Upper lobe of left lung (tissue), 6 donors: ENCODE results near the gene PLA2G2A. TPM values are rescaled to one million over a fixed set of nuclear protein-coding genes. Genes with fewer than 3 reads are reported as not detected.
A peak's percentile ranks its signal among the peaks of the same experiment; 100 is the strongest.
"Not testable (repeated sequence)": the region's sequence is repeated elsewhere in the genome, so short reads cannot be mapped to it uniquely, and the experiment has no call there.

Experiments used
- ATAC-seq, 2 donors: fragments of 200-7000 bp; cut with Tn5 transposase; one replicate each; pipeline ENCODE4 v1.9.1; 2022; ENCODE audit warnings: mild to moderate bottlenecking in 2 of 2, moderate library complexity in 2 of 2; ENCODE audit not compliant: low FRiP score in 2 of 2
- DNase-seq, 2 donors: peaks; one replicate each; pipeline ENCODE4 v3.0.0-alpha.2; 2019 to 2020
- H3K27ac ChIP-seq, 4 donors: fragments of 200-600 bp; sonication (generic); one replicate each; pipeline ENCODE4 v1.5.1; 2016 to 2019
- H3K27me3 ChIP-seq, 4 donors: fragments of 200-600 bp; sonication (generic); one replicate each; pipeline ENCODE4 v1.5.1; 2017 to 2019
- H3K36me3 ChIP-seq, 4 donors: fragments of 200-600 bp; sonication (generic); one replicate each; pipeline ENCODE4 v1.5.1; 2016 to 2019
- H3K4me1 ChIP-seq, 4 donors: fragments of 200-600 bp; sonication (generic); one replicate each; pipeline ENCODE4 v1.5.1; 2018 to 2019
- H3K4me3 ChIP-seq, 4 donors: fragments of 200-600 bp; sonication (generic); one replicate each; pipeline ENCODE4 v1.5.1; 2017 to 2019; ENCODE audit warnings: mild to moderate bottlenecking in 2 of 4, moderate library complexity in 1 of 4
- H3K9me3 ChIP-seq, 4 donors: fragments of 200-600 bp; sonication (generic); one replicate each; pipeline ENCODE4 v1.5.1; 2018 to 2019
- CTCF ChIP-seq, 6 experiments: fragments of 450-650 bp in 4 of 6; fragments of 200-600 bp in 2 of 6; sonication (generic) in 2 of 6; IDR thresholded peaks; one replicate each; pipeline ENCODE4 v1.5.1; 2016 to 2019; ENCODE audit warnings: antibody characterized with exemption in 6 of 6
- EP300 ChIP-seq, 4 donors: sonication (generic); formaldehyde crosslinking; IDR thresholded peaks; one replicate each; pipeline ENCODE4 v1.5.1; 2017; ENCODE audit warnings: antibody characterized with exemption in 4 of 4, control low read depth in 2 of 4
- POLR2A ChIP-seq, 4 donors: fragments of 450-650 bp; IDR thresholded peaks; one replicate each; pipeline ENCODE4 v1.5.1; 2016 to 2017; ENCODE audit warnings: antibody characterized with exemption in 4 of 4, mild to moderate bottlenecking in 2 of 4
- POLR2AphosphoS5 ChIP-seq, 2 donors: sonication (generic); formaldehyde crosslinking; IDR thresholded peaks; one replicate each; pipeline ENCODE4 v1.5.1; 2017; ENCODE audit warnings: antibody characterized with exemption in 2 of 2
- WGBS, 2 donors: methylation state at CpG; one replicate each; pipeline ENCODE4 v1.1.5; 2017 to 2018; 5-methylcytosine and 5-hydroxymethylcytosine counted together
- total RNA-seq, 6 donors: library from RNA; depleted of rRNA in 4 of 6; stranded (reverse); fragments of >200 nt in 4 of 6; gene quantifications; one replicate each; pipeline versions ENCODE4 v1.1.0 to v1.2.1, GENCODE V29; 2016 to 2021
- donor health status: DM: no; HTN: no; CAD: no; lungs with moderate emphysema.
- donor health status: DM: no; HTN: yes; CAD: no; lungs with severe emphysema.

Gene PLA2G2A
- total RNA-seq, 6 donors from 2014 or later: 0.76 to 136 (median 14.9) TPM; not detected in 1

- Histone ChIP-seq H3K36me3 (no peaks in the 10 kb centered on the region), H3K27ac (no peak overlapping the region), H3K27me3 (no peaks in the 10 kb centered on the region), H3K9me3 (no peaks in the 10 kb centered on the region), H3K4me3 (no peak overlapping the region), H3K4me1 (peaks cover 0 to 3% (median 0%) of the 10 kb centered on the region in 4 donors)
- ATAC-seq (no peak), DNase-seq (no peak)
- 80 to 90% methylated on average over 2 of the region's 2 CpGs for WGBS, 2 donors
- no peak for TF ChIP-seq POLR2AphosphoS5 (IDR thresholded peaks at IDR 0.05)
- TF ChIP-seq POLR2A (IDR thresholded peaks at IDR 0.05): no peak
- TF ChIP-seq EP300 (IDR thresholded peaks at IDR 0.05): no peak
- TF ChIP-seq CTCF (IDR thresholded peaks at IDR 0.05): no peak
These were observed 8.3 kb upstream of the PLA2G2A start for GRCh38 chr1:19987719-19988118.

- WGBS, 2 donors: 94 to 95% methylated on average over 18 to 30 of the region's 32 CpGs
- peak in 1 of 2 donors; percentile 52 for DNase-seq
These were observed 5.1 kb upstream of the PLA2G2A start for GRCh38 chr1:19984409-19985016.

GRCh38 chr1:19981507-19982312, 2.3 kb upstream of the PLA2G2A start:
- Histone ChIP-seq H3K36me3 (no peaks in the 10 kb centered on the region), H3K27me3 (no peaks in the 10 kb centered on the region), H3K9me3 (no peaks in the 10 kb centered on the region), H3K4me1 (peaks cover 0 to 21% (median 4%) of the 10 kb centered on the region in 4 donors), H3K4me3 (no peak overlapping the region), H3K27ac (no peak overlapping the region)
- ATAC-seq (no peak), DNase-seq (no peak)
- WGBS, 2 donors: 67 to 72% methylated on average over 12 of the region's 12 CpGs
- TF ChIP-seq EP300 (IDR thresholded peaks at IDR 0.05): no peak
- TF ChIP-seq CTCF (IDR thresholded peaks at IDR 0.05): no peak
- no peak for TF ChIP-seq POLR2AphosphoS5 (IDR thresholded peaks at IDR 0.05)
- TF ChIP-seq POLR2A (IDR thresholded peaks at IDR 0.05): no peak

More at GRCh38 chr1:19984409-19985016, 5.1 kb upstream of the PLA2G2A start:
- not testable (repeated sequence) for H3K27me3 ChIP-seq, ATAC-seq, H3K4me3 ChIP-seq, H3K9me3 ChIP-seq, H3K27ac ChIP-seq, H3K36me3 ChIP-seq
- peaks cover 0 to 18% (median 4%) of the 10 kb centered on the region in 4 donors for H3K4me1 ChIP-seq

- ATAC-seq (no peak), DNase-seq (no peak)
- Histone ChIP-seq H3K4me3 (no peak overlapping the region), H3K27ac (no peak overlapping the region), H3K36me3 (no peaks in the 10 kb centered on the region), H3K4me1 (peaks cover 0 to 21% (median 4%) of the 10 kb centered on the region in 4 donors), H3K9me3 (no peaks in the 10 kb centered on the region), H3K27me3 (no peaks in the 10 kb centered on the region)
- WGBS, 2 donors: 88 to 89% methylated on average over 1 of the region's 1 CpG
- no peak for TF ChIP-seq EP300 (IDR thresholded peaks at IDR 0.05)
- no peak for TF ChIP-seq POLR2AphosphoS5 (IDR thresholded peaks at IDR 0.05)
- TF ChIP-seq POLR2A (IDR thresholded peaks at IDR 0.05): no peak
- no peak for TF ChIP-seq CTCF (IDR thresholded peaks at IDR 0.05)
These were observed 1.7 kb upstream of the PLA2G2A start for GRCh38 chr1:19981170-19981506.

- Histone ChIP-seq H3K36me3 (no peaks in the 10 kb centered on the region), H3K4me3 (no peak overlapping the region), H3K27me3 (no peaks in the 10 kb centered on the region), H3K9me3 (no peaks in the 10 kb centered on the region), H3K4me1 (peaks cover 0 to 21% (median 4%) of the 10 kb centered on the region in 4 donors), H3K27ac (no peak overlapping the region)
- TF ChIP-seq POLR2A (IDR thresholded peaks at IDR 0.05) (no peak), POLR2AphosphoS5 (IDR thresholded peaks at IDR 0.05) (no peak), EP300 (IDR thresholded peaks at IDR 0.05) (no peak), CTCF (IDR thresholded peaks at IDR 0.05) (no peak)
- no peak for DNase-seq
- ATAC-seq: peak in 1 of 2 donors; percentile 11
- WGBS, 2 donors: 46 to 52% methylated on average over 3 of the region's 3 CpGs
These were observed 896 bp upstream of the PLA2G2A start for GRCh38 chr1:19980314-19980713.
